GM12878 (cell line): ENCODE measurements around the gene SHC3. TPM values are rescaled to one million over a fixed set of nuclear protein-coding genes. Genes with fewer than 3 reads are reported as not detected.

Experiments used
- ATAC-seq: fragments of 200-7000 bp; cut with Tn5 transposase; 3 replicates; pipeline ENCODE4 v1.9.1; 2020; ENCODE audit warnings: mild to moderate bottlenecking, moderate library complexity
- BruUV-seq: library from RNA; stranded (reverse); fragments of 400-500 nt; replicated peaks from 2 replicates; lab custom pipeline; 2021; lab: Mats Ljungman, UMichigan
- CTCF ChIA-PET: fragments of 300-600 bp; sonication (Branson Sonifier 250); formaldehyde crosslinking; extraction: SDS; loops from one replicate; lab custom pipeline; 2021; ENCODE audit warnings: inconsistent platforms; lab: Yijun Ruan, JAX
- POLR2A ChIA-PET: fragments of 350-600 bp; formaldehyde crosslinking; extraction: SDS; loops from one replicate; lab custom pipeline; 2021; ENCODE audit warnings: inconsistent platforms; lab: Charles Lee
- RAD21 ChIA-PET: fragments of 300-600 bp; sonication (Branson Sonifier 250); formaldehyde crosslinking; loops from one replicate; lab custom pipeline; 2023; ENCODE audit warnings: antibody characterized with exemption; ENCODE audit not compliant: unreplicated experiment; lab: Charles Lee
- SMC1A ChIA-PET: fragments of 300-600 bp; sonication (Branson Sonifier 250); formaldehyde crosslinking; loops from one replicate; lab custom pipeline; 2023; ENCODE audit not compliant: unreplicated experiment, uncharacterized antibody; lab: Charles Lee
- DNase-seq: peaks from one replicate; pipeline ENCODE4 v3.0.0-alpha.2; 2011; ENCODE audit warnings: low read depth, low spot score
- FAIRE-seq: peaks from 3 replicates; lab custom pipeline; 2011; peaks lifted over from hg19 to GRCh38; lab: Jason Lieb, UNC
- H2AFZ ChIP-seq: 2 replicates; pipeline ENCODE4 v1.6.0; 2011; ENCODE audit warnings: low read depth, low read length, control low read depth; ENCODE audit not compliant: control insufficient read depth
- H3K27ac ChIP-seq: 2 replicates; pipeline ENCODE4 v1.5.1; 2011; ENCODE audit warnings: control low read depth; ENCODE audit not compliant: control insufficient read depth, insufficient read depth
- H3K27me3 ChIP-seq, 2 experiments: replicated peaks in 1 of 2; 2 replicates each; pipeline versions ENCODE4 v1.6.0 to v1.6.1; 2011; ENCODE audit warnings: low read length in 1 of 2; ENCODE audit not compliant: control insufficient read depth in 2 of 2, insufficient read depth in 2 of 2
- H3K36me3 ChIP-seq, 2 experiments: 2 replicates each; pipeline ENCODE4 v1.5.1; 2011; ENCODE audit warnings: low read length in 1 of 2; ENCODE audit not compliant: control insufficient read depth in 2 of 2, insufficient read depth in 2 of 2
- H3K4me1 ChIP-seq: 2 replicates; pipeline ENCODE4 v1.6.1; 2011; ENCODE audit warnings: mild to moderate bottlenecking, low read length, moderate library complexity, mixed read lengths; ENCODE audit not compliant: control insufficient read depth, insufficient read depth
- H3K4me2 ChIP-seq: 2 replicates; pipeline ENCODE4 v1.6.0; 2011; ENCODE audit warnings: control low read depth; ENCODE audit not compliant: control insufficient read depth, insufficient read depth
- H3K4me3 ChIP-seq: fragments of 200-600 bp; sonication (generic); 2 replicates; pipeline ENCODE4 v1.5.1; 2016
- H3K79me2 ChIP-seq: 2 replicates; pipeline ENCODE4 v1.6.0; 2011; ENCODE audit warnings: low read length; ENCODE audit not compliant: control insufficient read depth, insufficient read depth
- H3K9ac ChIP-seq: 2 replicates; pipeline ENCODE4 v1.8.0; 2011; ENCODE audit warnings: low read length, control low read depth, mixed read lengths; ENCODE audit not compliant: control insufficient read depth, insufficient read depth
- H3K9me3 ChIP-seq: replicated peaks from 3 replicates; pipeline ENCODE4 v1.5.1; 2011; ENCODE audit warnings: mild to moderate bottlenecking, low read length; ENCODE audit not compliant: control insufficient read depth, insufficient read depth
- H4K20me1 ChIP-seq: 2 replicates; pipeline ENCODE4 v1.6.0; 2011; ENCODE audit not compliant: control insufficient read depth, insufficient read depth
- CREB1 ChIP-seq: IDR thresholded peaks from 2 replicates; pipeline ENCODE4 v1.6.1; 2012; ENCODE audit warnings: low read depth, mild to moderate bottlenecking, inconsistent platforms
- EZH2 ChIP-seq: IDR thresholded peaks from 2 replicates; pipeline ENCODE4 v1.6.1; 2012; ENCODE audit warnings: low read depth, mild to moderate bottlenecking, control low read depth, inconsistent platforms, low read length, borderline replicate concordance; ENCODE audit not compliant: control insufficient read depth
- FOXK2 ChIP-seq: fragments of 450-650 bp; IDR thresholded peaks from 2 replicates; pipeline ENCODE4 v1.6.1; 2017; ENCODE audit warnings: mild to moderate bottlenecking, moderate library complexity
- FOXM1 ChIP-seq: IDR thresholded peaks from 2 replicates; pipeline ENCODE4 v1.6.1; 2012; ENCODE audit warnings: low read depth, mild to moderate bottlenecking, inconsistent platforms, low read length, moderate library complexity
- MTA2 ChIP-seq: fragments of 450-650 bp; IDR thresholded peaks from 2 replicates; pipeline ENCODE4 v1.6.1; 2016; ENCODE audit warnings: low read depth, mild to moderate bottlenecking, moderate library complexity
- PBX3 ChIP-seq: IDR thresholded peaks from 2 replicates; pipeline ENCODE4 v1.6.1; 2011; ENCODE audit warnings: mild to moderate bottlenecking, low read depth, low read length, moderate library complexity; ENCODE audit not compliant: insufficient replicate concordance
- PML ChIP-seq: IDR thresholded peaks from 2 replicates; pipeline ENCODE4 v1.6.1; 2012; ENCODE audit warnings: low read length, inconsistent platforms
- POLR2A ChIP-seq: IDR thresholded peaks from 2 replicates; pipeline ENCODE4 v1.6.1; 2011; ENCODE audit warnings: low read depth, mild to moderate bottlenecking, low read length
- RAD21 ChIP-seq: IDR thresholded peaks from 2 replicates; pipeline ENCODE4 v1.6.1; 2011; ENCODE audit warnings: mild to moderate bottlenecking, low read depth, low read length, moderate library complexity; ENCODE audit not compliant: insufficient read depth
- RELB ChIP-seq: fragments of 450-650 bp; IDR thresholded peaks from 2 replicates; pipeline ENCODE4 v1.6.1; 2017; ENCODE audit warnings: low read depth, mild to moderate bottlenecking, moderate library complexity
- SMC3 ChIP-seq: IDR thresholded peaks from 2 replicates; pipeline ENCODE4 v1.6.1; 2011; ENCODE audit warnings: low read length, improper control_type of control experiment, borderline replicate concordance
- SP1 ChIP-seq: IDR thresholded peaks from one replicate; pipeline ENCODE4 v1.6.1; 2011; ENCODE audit warnings: low read depth, low read length
- SUPT20H ChIP-seq: IDR thresholded peaks from 2 replicates; pipeline ENCODE4 v1.6.1; 2011; ENCODE audit warnings: low read depth, mild to moderate bottlenecking, low read length, moderate library complexity, borderline replicate concordance; ENCODE audit not compliant: control insufficient read depth
- ZNF217 ChIP-seq: fragments of 450-650 bp; IDR thresholded peaks from 2 replicates; pipeline ENCODE4 v1.6.1; 2017; ENCODE audit warnings: antibody characterized with exemption, mild to moderate bottlenecking
- ZNF24 ChIP-seq: fragments of 450-650 bp; IDR thresholded peaks from 2 replicates; pipeline ENCODE4 v1.6.1; 2017; ENCODE audit warnings: antibody characterized with exemption, mild to moderate bottlenecking
- ZNF274 ChIP-seq: IDR thresholded peaks from one replicate; pipeline ENCODE4 v1.8.0; 2011; ENCODE audit not compliant: insufficient read length, insufficient read depth
- WGBS: methylation state at CpG from one replicate; pipeline ENCODE4 v1.1.6; 2016; ENCODE audit warnings: low lambda C conversion rate; ENCODE audit not compliant: insufficient replicate concordance, insufficient coverage; ENCODE audit errors: missing lambda C conversion rate; 5-methylcytosine and 5-hydroxymethylcytosine counted together
- in situ Hi-C: fragments of 300-500 bp; cut with MboI; formaldehyde crosslinking; loops from 9 replicates; pipeline ENCODE4 v1.14.3; 2018; ENCODE audit warnings: mixed read lengths
- intact Hi-C: fragments of 100-400 bp; cut with micrococcal nuclease; formaldehyde crosslinking; loops from one replicate; pipeline ENCODE4 v1.14.2; 2022; ENCODE audit not compliant: unreplicated experiment
- polyA plus RNA-seq, 11 experiments: library from polyadenylated mRNA; depleted of rRNA in 4 of 11; unstranded in 6 of 11; stranded (reverse) in 5 of 11; fragments of >200 nt; fragmentation: Nextera tagmentation in 4 of 11; fragmentation: Illumina TruSeq in 1 of 11; extraction: Ambion mirVana in 4 of 11; extraction: Trizol in 1 of 11; gene quantifications; 1 replicate in 1 of 11; 2 replicates in 10 of 11; pipeline versions ENCODE4 v1.2.1 to v1.2.3, GENCODE V29; 2011 to 2016; ENCODE audit warnings: inconsistent platforms in 2 of 11, missing spikeins in 2 of 11, low read depth in 1 of 11
- total RNA-seq, 4 experiments: library from RNA; depleted of rRNA in 3 of 4; stranded (reverse); fragments of >200 nt in 3 of 4; fragmentation: Illumina TruSeq in 1 of 4; extraction: Trizol in 1 of 4; gene quantifications; 2 replicates each; pipeline versions ENCODE4 v1.2.1 to v1.2.3, GENCODE V29; 2013 to 2021

SHC3 gene
- total and polyA plus RNA-seq, 10 of the 15 experiments (the other 5 are each of a cell fraction or from before 2014, with no cell fraction given), result 0.01 to 0.06 TPM; not detected in 8

GRCh38 chr9:89005323-89005722 lies 173.3 kb downstream of the SHC3 start:
- ChIA-PET RAD21 (no interaction called here), CTCF (interaction anchor here (1.3 kb wide), 1 partner anchor 11 kb away, joined by 3 read pairs; no protein-coding TSS in a partner anchor), POLR2A (no interaction called here), SMC1A (no interaction called here)
- intact Hi-C loops, result no loop called here
- WGBS, result 37% methylated on average over 9 of the region's 9 CpGs
- no peaks in the 10 kb centered on the region for H3K9me3 ChIP-seq
- DNase-seq, result no peak
- H3K4me1 ChIP-seq, result no peaks in the 10 kb centered on the region
- H3K27me3 ChIP-seq, result peaks cover 0 to 1% of the 10 kb centered on the region in 2 experiments; a peak in 1 of 4 replicates
- H3K4me3 ChIP-seq, result no peak overlapping the region
- H3K36me3 ChIP-seq, result no peaks in the 10 kb centered on the region
- in situ Hi-C loops, result loop anchor here (10.0 kb wide), 1 partner anchor 1051 kb away; a partner anchor contains a TSS
- no peak overlapping the region for H3K27ac ChIP-seq
- H3K4me2 ChIP-seq, result no peak overlapping the region
- FAIRE-seq, result no peak
- no peak overlapping the region for H2AFZ ChIP-seq
- H4K20me1 ChIP-seq, result no peaks in the 10 kb centered on the region
- BruUV-seq, result no TSS peak
- ATAC-seq, result no peak
- H3K9ac ChIP-seq, result no peak overlapping the region
- TF ChIP-seq ZNF274 (no peak), ZNF217 (no peak), ZNF24 (no peak), SMC3 (no peak)
- TF ChIP-seq, all 136 proteins: peak for 0
- H3K79me2 ChIP-seq, result no peaks in the 10 kb centered on the region

- RAD21 ChIA-PET, result no interaction called here
- WGBS, result 16% methylated on average over 6 of the region's 6 CpGs
- TF ChIP-seq CREB1 (no peak), POLR2A (no peak), RAD21 (no peak), PML (no peak), SP1 (no peak), MTA2 (no peak), PBX3 (no peak), FOXK2 (no peak), FOXM1 (no peak), RELB (no peak), EZH2 (no peak), SUPT20H (no peak)
Observed at GRCh38 chr9:89002987-89003386, 175.6 kb downstream of the SHC3 start.

More at GRCh38 chr9:89002987-89003386, 175.6 kb downstream of the SHC3 start:
- H3K4me2 ChIP-seq, result no peak overlapping the region
- H3K36me3 ChIP-seq, result no peaks in the 10 kb centered on the region
- no peak overlapping the region for H2AFZ ChIP-seq
- intact Hi-C loops (loop anchor here (5.0 kb wide), 1 partner anchor 341 kb away; no protein-coding TSS in a partner anchor), in situ Hi-C loops (loop anchor here (5.0 to 10.0 kb wide), 2 partner anchors 411 to 1048 kb away; a partner anchor contains a TSS)
- DNase-seq (no peak), FAIRE-seq (no peak), ATAC-seq (no peak)
- H3K9ac ChIP-seq, result no peak overlapping the region
- ChIA-PET CTCF (interaction anchor here (0.7 to 1.2 kb wide), 2 partner anchors 8 to 276 kb away, joined by 3 read pairs; no protein-coding TSS in a partner anchor), SMC1A (no interaction called here), POLR2A (no interaction called here)
- no peak overlapping the region for H3K27ac ChIP-seq
- no peaks in the 10 kb centered on the region for H3K4me1 ChIP-seq
- BruUV-seq, result no TSS peak
- H4K20me1 ChIP-seq, result no peaks in the 10 kb centered on the region
- H3K4me3 ChIP-seq, result no peak overlapping the region
- H3K79me2 ChIP-seq, result no peaks in the 10 kb centered on the region
- H3K9me3 ChIP-seq, result no peaks in the 10 kb centered on the region
- peaks cover 0 to 1% of the 10 kb centered on the region in 2 experiments; a peak in 1 of 4 replicates for H3K27me3 ChIP-seq
